Omental fat pad (tissue), 4 donors: ENCODE data around the gene PRKD3. TPM values are rescaled to one million over a fixed set of nuclear protein-coding genes. Genes with fewer than 3 reads are reported as not detected.
"Not testable (repeated sequence)": the region's sequence is repeated elsewhere in the genome, so short reads cannot be mapped to it uniquely, and the experiment has no call there.

Experiments used
- ATAC-seq: fragments of 150-250 bp; one replicate; pipeline ENCODE4 v1.9.1; 2016; ENCODE audit warnings: mild to moderate bottlenecking, moderate library complexity; ENCODE audit not compliant: low FRiP score
- DNase-seq: peaks from one replicate; pipeline ENCODE4 v3.0.0-alpha.2; 2019; ENCODE audit warnings: low spot score
- total RNA-seq, 4 donors: library from RNA; depleted of rRNA; stranded (reverse); fragments of >200 nt; gene quantifications; one replicate each; pipeline ENCODE4 v1.1.0, GENCODE V29; 2016
- TF ChIP-seq, protein P1 (sequence below), 3 donors: fragments of 450-650 bp; IDR thresholded peaks; one replicate each; pipeline ENCODE4 v1.5.1; 2016 to 2017; ENCODE audit warnings: antibody characterized with exemption in 3 of 3, mild to moderate bottlenecking in 3 of 3, moderate library complexity in 2 of 3

Gene PRKD3
- total RNA-seq, 4 donors from 2014 or later = 26.4 to 68.3 (median 42.3) TPM

DNA sequence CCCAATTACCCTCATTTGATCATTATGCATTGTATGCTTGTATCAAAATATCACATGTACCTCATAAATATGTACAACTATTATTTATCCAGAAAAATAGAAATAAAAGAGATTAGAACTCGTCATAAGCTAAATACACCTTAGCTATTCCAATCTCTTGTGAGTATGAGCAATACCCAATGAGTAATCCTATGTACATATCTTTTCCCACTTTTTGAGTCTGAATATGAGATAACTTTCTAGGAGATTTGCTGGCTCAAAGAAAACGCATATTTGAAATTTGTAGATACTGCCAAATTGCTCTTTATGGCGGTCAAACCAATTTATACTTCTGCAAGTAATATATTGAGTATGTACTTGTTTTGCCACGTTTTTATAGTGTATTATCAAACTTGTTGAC, 24.1 kb downstream of the PRKD3 start:
- DNase-seq (no peak), ATAC-seq (no peak)
- TF ChIP-seq, protein P1, sequence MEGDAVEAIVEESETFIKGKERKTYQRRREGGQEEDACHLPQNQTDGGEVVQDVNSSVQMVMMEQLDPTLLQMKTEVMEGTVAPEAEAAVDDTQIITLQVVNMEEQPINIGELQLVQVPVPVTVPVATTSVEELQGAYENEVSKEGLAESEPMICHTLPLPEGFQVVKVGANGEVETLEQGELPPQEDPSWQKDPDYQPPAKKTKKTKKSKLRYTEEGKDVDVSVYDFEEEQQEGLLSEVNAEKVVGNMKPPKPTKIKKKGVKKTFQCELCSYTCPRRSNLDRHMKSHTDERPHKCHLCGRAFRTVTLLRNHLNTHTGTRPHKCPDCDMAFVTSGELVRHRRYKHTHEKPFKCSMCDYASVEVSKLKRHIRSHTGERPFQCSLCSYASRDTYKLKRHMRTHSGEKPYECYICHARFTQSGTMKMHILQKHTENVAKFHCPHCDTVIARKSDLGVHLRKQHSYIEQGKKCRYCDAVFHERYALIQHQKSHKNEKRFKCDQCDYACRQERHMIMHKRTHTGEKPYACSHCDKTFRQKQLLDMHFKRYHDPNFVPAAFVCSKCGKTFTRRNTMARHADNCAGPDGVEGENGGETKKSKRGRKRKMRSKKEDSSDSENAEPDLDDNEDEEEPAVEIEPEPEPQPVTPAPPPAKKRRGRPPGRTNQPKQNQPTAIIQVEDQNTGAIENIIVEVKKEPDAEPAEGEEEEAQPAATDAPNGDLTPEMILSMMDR (IDR thresholded peaks at IDR 0.05) = no peak

GRCh38 chr2:37300146-37300545, 24.5 kb downstream of the PRKD3 start:
- DNase-seq (no peak), ATAC-seq (no peak)
- TF ChIP-seq, protein P1 (IDR thresholded peaks at IDR 0.05) = no peak

- ATAC-seq (no peak), DNase-seq (no peak)
- TF ChIP-seq, protein P1 (IDR thresholded peaks at IDR 0.05) = no peak
Observed at GRCh38 chr2:37297632-37298031, 27.0 kb downstream of the PRKD3 start.

DNA sequence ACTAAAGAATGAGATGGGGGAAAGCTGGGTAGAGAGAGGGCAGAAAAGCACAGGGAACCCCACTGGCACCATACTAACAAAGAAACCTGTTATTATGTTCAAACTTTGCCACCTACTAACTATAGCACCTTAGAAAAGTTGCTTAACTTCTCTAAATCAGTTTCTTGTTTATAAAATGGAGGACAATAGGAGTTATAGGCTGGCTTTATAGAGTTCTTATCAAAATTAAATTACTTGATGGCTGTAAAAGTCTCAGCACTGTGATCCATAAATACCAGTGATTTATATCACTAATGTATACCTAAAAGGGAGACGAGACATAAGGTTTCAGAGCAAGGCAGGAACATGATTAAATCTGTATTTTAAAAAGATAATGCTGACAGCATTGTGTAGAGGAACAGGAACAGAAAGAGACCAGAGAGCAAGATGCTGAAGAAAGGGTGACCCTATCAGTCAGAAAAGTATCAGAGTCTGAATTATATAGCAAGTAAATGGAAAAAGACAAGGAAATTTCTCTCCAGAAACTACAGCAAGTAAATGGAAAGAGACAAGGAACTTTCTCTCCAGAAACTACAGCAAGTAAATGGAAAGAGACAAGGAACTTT, 29.1 kb downstream of the PRKD3 start:
- ATAC-seq (no peak), DNase-seq (no peak)
- TF ChIP-seq, protein P1 (IDR thresholded peaks at IDR 0.05) = no peak

DNA sequence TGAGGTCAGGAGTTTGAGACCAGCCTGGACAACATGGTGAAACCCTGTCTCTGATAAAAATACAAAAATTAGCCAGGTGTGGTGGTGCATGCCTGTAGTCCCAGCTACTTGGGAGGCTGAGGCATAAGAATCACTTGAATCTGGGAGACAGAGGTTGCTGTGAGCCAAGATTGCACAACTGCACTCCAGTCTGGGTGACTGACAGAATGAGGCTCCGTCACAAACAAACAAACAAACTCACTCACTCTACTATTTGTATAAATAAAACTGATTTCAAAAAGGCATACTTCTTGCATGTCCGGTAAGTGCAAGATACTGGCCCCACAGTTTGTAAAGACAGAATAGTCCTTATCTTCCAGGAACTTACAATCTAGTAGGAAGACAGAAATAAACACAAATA, 29.8 kb downstream of the PRKD3 start:
- not testable (repeated sequence) for ATAC-seq

DNA sequence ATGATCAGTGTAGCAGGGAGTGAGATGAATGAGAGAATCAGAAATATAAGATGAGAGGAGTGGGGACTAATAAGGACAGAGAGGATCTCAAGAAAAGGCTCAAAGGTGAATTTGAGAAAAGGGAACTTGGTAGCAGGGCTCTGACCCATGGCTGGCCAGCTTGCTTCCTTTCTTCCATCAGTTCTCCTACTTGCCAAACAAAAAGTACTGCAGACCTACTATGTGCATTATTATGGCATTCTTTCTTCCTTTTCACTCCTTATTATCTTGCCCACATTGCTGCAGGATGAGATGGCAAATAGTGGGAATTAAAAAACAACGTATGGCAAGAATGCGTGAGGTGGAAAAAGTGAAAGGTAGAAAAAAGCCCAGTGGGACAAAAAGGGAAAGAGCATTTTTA, 33.0 kb downstream of the PRKD3 start:
- DNase-seq = no peak
- TF ChIP-seq, protein P1 (IDR thresholded peaks at IDR 0.05) = no peak
- ATAC-seq = no peak

More for the DNA sequence above, 29.8 kb downstream of the PRKD3 start:
- DNase-seq = not testable (repeated sequence)

- DNase-seq (no peak), ATAC-seq (no peak)
- TF ChIP-seq, protein P1 (IDR thresholded peaks at IDR 0.05) = no peak
Observed at GRCh38 chr2:37287966-37288365, 36.7 kb downstream of the PRKD3 start.
